Adrenal gland (tissue), 5 donors: ENCODE results near the gene POLR3K.
"Not testable (repeated sequence)": the region's sequence is repeated elsewhere in the genome, so short reads cannot be mapped to it uniquely, and the experiment has no call there.

Source experiments
- CTCF ChIP-seq, 6 experiments: fragments of 450-650 bp in 4 of 6; fragments of 200-600 bp in 2 of 6; sonication (generic) in 1 of 6; IDR thresholded peaks; 1 replicate in 5 of 6; 2 replicates in 1 of 6; pipeline versions ENCODE4 v1.5.1 to v1.8.0; 2016 to 2021; ENCODE audit warnings: antibody characterized with exemption in 6 of 6, mild to moderate bottlenecking in 2 of 6, moderate library complexity in 1 of 6
- POLR2A ChIP-seq, 2 donors: fragments of 450-650 bp; IDR thresholded peaks; one replicate each; pipeline ENCODE4 v1.6.1; 2017; ENCODE audit warnings: antibody characterized with exemption in 2 of 2, mild to moderate bottlenecking in 2 of 2, moderate library complexity in 1 of 2
- donor health status: DM: no; HTN: no; CAD: no.

GRCh38 chr16:33154-33876 lies 20.1 kb downstream of the POLR3K start:
- not testable (repeated sequence) for TF ChIP-seq CTCF, POLR2A (IDR thresholded peaks at IDR 0.05)
